A673 (cell line): ENCODE measurements around the gene GAPVD1.

ENCODE experiments used
- EZH2 ChIP-seq: fragments of 200-600 bp; sonication (generic); IDR thresholded peaks from 2 replicates; pipeline ENCODE4 v1.6.1; 2017; ENCODE audit warnings: borderline replicate concordance, low read depth, mild to moderate bottlenecking, mixed read lengths, antibody characterized with exemption, low read length; ENCODE audit not compliant: poor library complexity, severe bottlenecking
- TF ChIP-seq, protein P1 (sequence below): fragments of 300-800, 200-600 bp; sonication (generic); conservative IDR thresholded peaks from 2 replicates; pipeline ENCODE4 v1.5.1; 2017; ENCODE audit warnings: low read depth, mild to moderate bottlenecking, antibody characterized with exemption, low read length, moderate library complexity, mixed read lengths

DNA sequence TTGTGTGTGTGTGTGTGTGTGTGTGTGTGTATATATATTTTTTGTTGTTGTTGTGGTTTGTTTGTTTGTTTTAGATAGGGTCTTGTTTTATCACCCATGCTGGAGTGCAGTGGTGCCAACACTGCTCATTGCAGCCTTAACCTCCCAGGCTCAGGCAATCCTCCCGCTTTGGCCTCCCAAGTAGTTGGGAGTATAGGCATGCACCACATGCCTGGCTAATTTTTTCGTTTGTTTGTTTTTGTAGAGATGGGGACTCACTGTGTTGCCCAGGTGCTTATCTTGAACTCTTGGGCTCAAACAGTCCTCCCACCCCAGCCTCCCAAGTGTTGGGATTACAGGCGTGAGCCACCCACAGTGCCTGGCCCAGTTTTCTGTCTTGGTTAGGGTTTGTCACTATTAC lies 77.3 kb downstream of the GAPVD1 start:
- TF ChIP-seq, protein P1, sequence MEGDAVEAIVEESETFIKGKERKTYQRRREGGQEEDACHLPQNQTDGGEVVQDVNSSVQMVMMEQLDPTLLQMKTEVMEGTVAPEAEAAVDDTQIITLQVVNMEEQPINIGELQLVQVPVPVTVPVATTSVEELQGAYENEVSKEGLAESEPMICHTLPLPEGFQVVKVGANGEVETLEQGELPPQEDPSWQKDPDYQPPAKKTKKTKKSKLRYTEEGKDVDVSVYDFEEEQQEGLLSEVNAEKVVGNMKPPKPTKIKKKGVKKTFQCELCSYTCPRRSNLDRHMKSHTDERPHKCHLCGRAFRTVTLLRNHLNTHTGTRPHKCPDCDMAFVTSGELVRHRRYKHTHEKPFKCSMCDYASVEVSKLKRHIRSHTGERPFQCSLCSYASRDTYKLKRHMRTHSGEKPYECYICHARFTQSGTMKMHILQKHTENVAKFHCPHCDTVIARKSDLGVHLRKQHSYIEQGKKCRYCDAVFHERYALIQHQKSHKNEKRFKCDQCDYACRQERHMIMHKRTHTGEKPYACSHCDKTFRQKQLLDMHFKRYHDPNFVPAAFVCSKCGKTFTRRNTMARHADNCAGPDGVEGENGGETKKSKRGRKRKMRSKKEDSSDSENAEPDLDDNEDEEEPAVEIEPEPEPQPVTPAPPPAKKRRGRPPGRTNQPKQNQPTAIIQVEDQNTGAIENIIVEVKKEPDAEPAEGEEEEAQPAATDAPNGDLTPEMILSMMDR: no peak
- no peak for TF ChIP-seq EZH2
